ENCODE measurements around the gene ZNF189.

DNA sequence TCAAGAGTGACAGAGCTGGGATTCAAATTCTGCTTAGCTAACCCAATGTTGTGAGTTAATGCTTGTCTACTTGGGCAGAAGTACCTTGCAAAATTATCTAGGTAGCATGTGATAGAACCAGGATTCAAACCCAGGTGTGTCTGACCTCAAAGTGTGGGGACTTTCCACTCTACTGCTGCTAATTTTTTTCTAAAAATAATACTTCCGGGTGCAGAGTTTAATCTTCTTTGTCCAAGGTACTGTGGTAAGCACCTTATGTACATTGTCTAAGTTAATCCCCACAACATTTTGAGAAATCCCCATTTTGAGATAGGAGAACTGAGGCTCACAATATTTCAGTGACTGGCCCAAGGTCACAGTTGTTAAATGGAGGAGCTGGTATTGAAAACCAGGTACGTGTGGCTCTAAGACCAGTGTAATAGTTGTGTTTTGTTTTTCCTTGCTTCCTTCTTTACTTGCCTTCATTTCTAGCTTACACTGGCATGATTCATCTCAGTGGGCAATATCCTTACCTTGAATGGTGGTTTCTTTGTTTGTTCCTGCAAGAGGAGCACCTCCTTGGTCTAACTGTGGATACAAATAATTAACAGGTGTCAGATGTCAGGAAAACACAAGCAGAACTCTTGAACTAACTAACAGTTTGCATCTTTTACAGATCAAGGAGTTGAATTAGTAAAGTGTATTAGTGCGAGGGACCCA is 29.5 kb downstream of the ZNF189 start:
- TF ChIP-seq CTCF (IDR thresholded peaks at IDR 0.05; ENCODE audit: low read depth, low read length) (no peak), EZH2phosphoT487 (IDR thresholded peaks at IDR 0.05; ENCODE audit: low read depth) (no peak)

Data from OCI-LY3 (cell line).